GM12878 (cell line): ENCODE results near the gene FEN1. TPM values are rescaled to one million over a fixed set of nuclear protein-coding genes. Genes with fewer than 3 reads are reported as not detected.

Experiments
- ATAC-seq: fragments of 200-7000 bp; cut with Tn5 transposase; 3 replicates; pipeline ENCODE4 v1.9.1; 2020; ENCODE audit warnings: mild to moderate bottlenecking, moderate library complexity
- BruUV-seq: library from RNA; stranded (reverse); fragments of 400-500 nt; replicated peaks from 2 replicates; lab custom pipeline; 2021; lab: Mats Ljungman, UMichigan
- CTCF ChIA-PET: fragments of 300-600 bp; sonication (Branson Sonifier 250); formaldehyde crosslinking; extraction: SDS; loops from one replicate; lab custom pipeline; 2021; ENCODE audit warnings: inconsistent platforms; lab: Yijun Ruan, JAX
- POLR2A ChIA-PET: fragments of 350-600 bp; formaldehyde crosslinking; extraction: SDS; loops from one replicate; lab custom pipeline; 2021; ENCODE audit warnings: inconsistent platforms; lab: Charles Lee
- RAD21 ChIA-PET: fragments of 300-600 bp; sonication (Branson Sonifier 250); formaldehyde crosslinking; loops from one replicate; lab custom pipeline; 2023; ENCODE audit warnings: antibody characterized with exemption; ENCODE audit not compliant: unreplicated experiment; lab: Charles Lee
- SMC1A ChIA-PET: fragments of 300-600 bp; sonication (Branson Sonifier 250); formaldehyde crosslinking; loops from one replicate; lab custom pipeline; 2023; ENCODE audit not compliant: unreplicated experiment, uncharacterized antibody; lab: Charles Lee
- DNase-seq: peaks from one replicate; pipeline ENCODE4 v3.0.0-alpha.2; 2011; ENCODE audit warnings: low read depth, low spot score
- FAIRE-seq: peaks from 3 replicates; lab custom pipeline; 2011; peaks lifted over from hg19 to GRCh38; lab: Jason Lieb, UNC
- H2AFZ ChIP-seq: 2 replicates; pipeline ENCODE4 v1.6.0; 2011; ENCODE audit warnings: low read depth, low read length, control low read depth; ENCODE audit not compliant: control insufficient read depth
- H3K27ac ChIP-seq: 2 replicates; pipeline ENCODE4 v1.5.1; 2011; ENCODE audit warnings: control low read depth; ENCODE audit not compliant: control insufficient read depth, insufficient read depth
- H3K27me3 ChIP-seq, 2 experiments: replicated peaks in 1 of 2; 2 replicates each; pipeline versions ENCODE4 v1.6.0 to v1.6.1; 2011; ENCODE audit warnings: low read length in 1 of 2; ENCODE audit not compliant: control insufficient read depth in 2 of 2, insufficient read depth in 2 of 2
- H3K36me3 ChIP-seq, 2 experiments: 2 replicates each; pipeline ENCODE4 v1.5.1; 2011; ENCODE audit warnings: low read length in 1 of 2; ENCODE audit not compliant: control insufficient read depth in 2 of 2, insufficient read depth in 2 of 2
- H3K4me1 ChIP-seq: 2 replicates; pipeline ENCODE4 v1.6.1; 2011; ENCODE audit warnings: mild to moderate bottlenecking, low read length, moderate library complexity, mixed read lengths; ENCODE audit not compliant: control insufficient read depth, insufficient read depth
- H3K4me2 ChIP-seq: 2 replicates; pipeline ENCODE4 v1.6.0; 2011; ENCODE audit warnings: control low read depth; ENCODE audit not compliant: control insufficient read depth, insufficient read depth
- H3K4me3 ChIP-seq: fragments of 200-600 bp; sonication (generic); 2 replicates; pipeline ENCODE4 v1.5.1; 2016
- H3K79me2 ChIP-seq: 2 replicates; pipeline ENCODE4 v1.6.0; 2011; ENCODE audit warnings: low read length; ENCODE audit not compliant: control insufficient read depth, insufficient read depth
- H3K9ac ChIP-seq: 2 replicates; pipeline ENCODE4 v1.8.0; 2011; ENCODE audit warnings: low read length, control low read depth, mixed read lengths; ENCODE audit not compliant: control insufficient read depth, insufficient read depth
- H3K9me3 ChIP-seq: replicated peaks from 3 replicates; pipeline ENCODE4 v1.5.1; 2011; ENCODE audit warnings: mild to moderate bottlenecking, low read length; ENCODE audit not compliant: control insufficient read depth, insufficient read depth
- H4K20me1 ChIP-seq: 2 replicates; pipeline ENCODE4 v1.6.0; 2011; ENCODE audit not compliant: control insufficient read depth, insufficient read depth
- CHD2 ChIP-seq: IDR thresholded peaks from 2 replicates; pipeline ENCODE4 v1.6.1; 2011; ENCODE audit warnings: low read depth, low read length, improper control_type of control experiment, borderline replicate concordance
- DPF2 ChIP-seq: fragments of 450-650 bp; IDR thresholded peaks from 2 replicates; pipeline ENCODE4 v1.6.1; 2017; ENCODE audit warnings: mild to moderate bottlenecking
- ESRRA ChIP-seq: IDR thresholded peaks from 2 replicates; pipeline ENCODE4 v1.6.1; 2012; ENCODE audit warnings: mild to moderate bottlenecking, low read length, improper control_type of control experiment
- GATAD2B ChIP-seq: fragments of 450-650 bp; conservative IDR thresholded peaks from 2 replicates; pipeline ENCODE4 v1.6.1; 2017; ENCODE audit warnings: low read depth, mild to moderate bottlenecking, moderate library complexity
- IRF4 ChIP-seq: IDR thresholded peaks from 2 replicates; pipeline ENCODE4 v1.6.1; 2011; ENCODE audit warnings: low read depth, low read length
- NFXL1 ChIP-seq: fragments of 450-650 bp; IDR thresholded peaks from 2 replicates; pipeline ENCODE4 v1.6.1; 2017; ENCODE audit warnings: antibody characterized with exemption, mild to moderate bottlenecking, borderline replicate concordance
- RUNX3 ChIP-seq: IDR thresholded peaks from 2 replicates; pipeline ENCODE4 v1.6.1; 2012; ENCODE audit warnings: low read length, inconsistent platforms
- SREBF2 ChIP-seq: IDR thresholded peaks from 2 replicates; pipeline ENCODE4 v1.6.1; 2012; ENCODE audit warnings: mild to moderate bottlenecking, low read length
- YBX1 ChIP-seq: fragments of 450-650 bp; IDR thresholded peaks from 2 replicates; pipeline ENCODE4 v1.6.1; 2016; ENCODE audit warnings: antibody characterized with exemption
- ZBED1 ChIP-seq: IDR thresholded peaks from 2 replicates; pipeline ENCODE4 v1.6.1; 2016; ENCODE audit warnings: borderline replicate concordance
- ZNF622 ChIP-seq: fragments of 450-650 bp; IDR thresholded peaks from 2 replicates; pipeline ENCODE4 v1.6.1; 2017; ENCODE audit warnings: mild to moderate bottlenecking, inconsistent platforms
- WGBS: methylation state at CpG from one replicate; pipeline ENCODE4 v1.1.6; 2016; ENCODE audit warnings: low lambda C conversion rate; ENCODE audit not compliant: insufficient replicate concordance, insufficient coverage; ENCODE audit errors: missing lambda C conversion rate; 5-methylcytosine and 5-hydroxymethylcytosine counted together
- in situ Hi-C: fragments of 300-500 bp; cut with MboI; formaldehyde crosslinking; loops from 9 replicates; pipeline ENCODE4 v1.14.3; 2018; ENCODE audit warnings: mixed read lengths
- intact Hi-C: fragments of 100-400 bp; cut with micrococcal nuclease; formaldehyde crosslinking; loops from one replicate; pipeline ENCODE4 v1.14.2; 2022; ENCODE audit not compliant: unreplicated experiment
- polyA plus RNA-seq, 11 experiments: library from polyadenylated mRNA; depleted of rRNA in 4 of 11; unstranded in 6 of 11; stranded (reverse) in 5 of 11; fragments of >200 nt; fragmentation: Nextera tagmentation in 4 of 11; fragmentation: Illumina TruSeq in 1 of 11; extraction: Ambion mirVana in 4 of 11; extraction: Trizol in 1 of 11; gene quantifications; 1 replicate in 1 of 11; 2 replicates in 10 of 11; pipeline versions ENCODE4 v1.2.1 to v1.2.3, GENCODE V29; 2011 to 2016; ENCODE audit warnings: inconsistent platforms in 2 of 11, missing spikeins in 2 of 11, low read depth in 1 of 11
- total RNA-seq, 4 experiments: library from RNA; depleted of rRNA in 3 of 4; stranded (reverse); fragments of >200 nt in 3 of 4; fragmentation: Illumina TruSeq in 1 of 4; extraction: Trizol in 1 of 4; gene quantifications; 2 replicates each; pipeline versions ENCODE4 v1.2.1 to v1.2.3, GENCODE V29; 2013 to 2021
- TF ChIP-seq, protein P1 (sequence below): fragments of 450-650 bp; IDR thresholded peaks from 2 replicates; pipeline ENCODE4 v1.6.1; 2016; ENCODE audit warnings: mild to moderate bottlenecking, moderate library complexity, borderline replicate concordance
- TF ChIP-seq, protein P2 (sequence below): fragments of 450-650 bp; IDR thresholded peaks from 2 replicates; pipeline ENCODE4 v1.6.1; 2018; ENCODE audit warnings: mild to moderate bottlenecking, low read depth, moderate library complexity; ENCODE audit not compliant: partially characterized antibody
- TF ChIP-seq, protein P3 (sequence below): fragments of 450-650 bp; IDR thresholded peaks from 2 replicates; pipeline ENCODE4 v1.6.1; 2014; ENCODE audit warnings: mild to moderate bottlenecking
- TF ChIP-seq, protein P4 (sequence below): IDR thresholded peaks from 2 replicates; pipeline ENCODE4 v1.6.1; 2012; ENCODE audit warnings: low read depth, low read length, improper control_type of control experiment

Gene FEN1
- total and polyA plus RNA-seq, 10 of the 15 experiments (the other 5 are each of a cell fraction or from before 2014, with no cell fraction given) = 54.8 to 282 (median 125) TPM

DNA sequence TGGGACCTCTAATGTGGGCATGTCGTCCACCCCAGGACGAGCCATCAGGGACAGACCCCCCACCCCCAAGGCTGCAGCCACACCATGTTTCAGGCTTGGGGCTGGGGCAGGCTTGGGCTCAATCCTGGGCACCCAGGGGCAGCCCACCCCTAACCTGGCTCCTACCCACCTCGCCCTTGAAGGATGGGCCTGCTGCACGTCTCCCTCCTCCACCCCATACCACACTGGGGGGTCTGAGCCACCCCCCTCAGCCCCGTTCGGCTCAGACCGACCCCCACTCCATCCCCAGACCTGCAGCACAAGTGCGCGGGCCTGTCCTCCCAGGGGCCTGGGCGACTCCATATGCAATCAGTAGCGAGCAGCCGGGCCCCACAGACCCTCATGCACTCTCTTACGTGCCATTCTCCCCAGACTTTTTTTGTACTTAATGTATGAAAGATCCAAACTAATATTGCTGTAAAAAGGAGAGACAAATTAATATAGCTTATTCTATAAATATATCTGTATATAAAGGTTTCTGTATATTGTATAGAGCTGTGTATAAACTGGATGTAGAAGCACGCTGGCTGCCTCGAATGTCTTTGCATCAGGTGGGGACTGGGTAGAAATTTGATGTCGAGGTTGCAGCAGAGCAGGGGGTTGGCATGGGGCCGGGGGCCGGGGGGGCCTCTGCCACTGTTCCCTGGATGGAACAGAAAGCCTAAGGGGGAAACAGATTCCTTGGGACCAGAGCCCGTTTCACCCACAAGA is 46.1 kb upstream of the FEN1 start:
- no peak overlapping the region for H3K27ac ChIP-seq
- DNase-seq (no peak), ATAC-seq (no peak), FAIRE-seq (no peak)
- H3K9ac ChIP-seq = no peak overlapping the region
- no peak overlapping the region for H2AFZ ChIP-seq
- H3K4me2 ChIP-seq = no peak overlapping the region
- ChIA-PET RAD21 (interaction anchor here (1.2 to 2.2 kb wide), 6 partner anchors 19 to 50 kb away, joined by 4 to 26 read pairs (median 8); no protein-coding TSS in a partner anchor), SMC1A (interaction anchor here (1.0 to 6.5 kb wide), 6 partner anchors 43 to 335 kb away, joined by 3 to 91 read pairs (median 6); partner anchors contain the start of genes FEN1 and TMEM258), CTCF (interaction anchor here (0.9 to 7.0 kb wide), 15 partner anchors 9 to 361 kb away, joined by 3 to 200 read pairs (median 10); partner anchors contain the start of genes FEN1 and TMEM258), POLR2A (interaction anchor here (1.1 kb wide), 1 partner anchor 45 kb away, joined by 3 read pairs; no protein-coding TSS in a partner anchor)
- no TSS peak for BruUV-seq
- no peaks in the 10 kb centered on the region for H3K9me3 ChIP-seq
- in situ Hi-C loops = loop anchor here (5.0 kb wide), 1 partner anchor 36 kb away; no protein-coding TSS in a partner anchor
- no peaks in the 10 kb centered on the region for H4K20me1 ChIP-seq
- H3K4me1 ChIP-seq = no peaks in the 10 kb centered on the region; the same call in 1 of the 2 replicates
- no peaks in the 10 kb centered on the region for H3K79me2 ChIP-seq
- intact Hi-C loops = loop anchor here (1.0 to 5.0 kb wide), 2 partner anchors 30 to 361 kb away; no protein-coding TSS in a partner anchor
- H3K36me3 ChIP-seq = no peaks in the 10 kb centered on the region
- WGBS = 36% methylated on average over 18 of the region's 19 CpGs
- peaks cover 0 to 4% of the 10 kb centered on the region in 2 experiments; a peak in 1 of 4 replicates for H3K27me3 ChIP-seq
- no peak overlapping the region for H3K4me3 ChIP-seq
- no peak for TF ChIP-seq DPF2
- TF ChIP-seq, protein P1, sequence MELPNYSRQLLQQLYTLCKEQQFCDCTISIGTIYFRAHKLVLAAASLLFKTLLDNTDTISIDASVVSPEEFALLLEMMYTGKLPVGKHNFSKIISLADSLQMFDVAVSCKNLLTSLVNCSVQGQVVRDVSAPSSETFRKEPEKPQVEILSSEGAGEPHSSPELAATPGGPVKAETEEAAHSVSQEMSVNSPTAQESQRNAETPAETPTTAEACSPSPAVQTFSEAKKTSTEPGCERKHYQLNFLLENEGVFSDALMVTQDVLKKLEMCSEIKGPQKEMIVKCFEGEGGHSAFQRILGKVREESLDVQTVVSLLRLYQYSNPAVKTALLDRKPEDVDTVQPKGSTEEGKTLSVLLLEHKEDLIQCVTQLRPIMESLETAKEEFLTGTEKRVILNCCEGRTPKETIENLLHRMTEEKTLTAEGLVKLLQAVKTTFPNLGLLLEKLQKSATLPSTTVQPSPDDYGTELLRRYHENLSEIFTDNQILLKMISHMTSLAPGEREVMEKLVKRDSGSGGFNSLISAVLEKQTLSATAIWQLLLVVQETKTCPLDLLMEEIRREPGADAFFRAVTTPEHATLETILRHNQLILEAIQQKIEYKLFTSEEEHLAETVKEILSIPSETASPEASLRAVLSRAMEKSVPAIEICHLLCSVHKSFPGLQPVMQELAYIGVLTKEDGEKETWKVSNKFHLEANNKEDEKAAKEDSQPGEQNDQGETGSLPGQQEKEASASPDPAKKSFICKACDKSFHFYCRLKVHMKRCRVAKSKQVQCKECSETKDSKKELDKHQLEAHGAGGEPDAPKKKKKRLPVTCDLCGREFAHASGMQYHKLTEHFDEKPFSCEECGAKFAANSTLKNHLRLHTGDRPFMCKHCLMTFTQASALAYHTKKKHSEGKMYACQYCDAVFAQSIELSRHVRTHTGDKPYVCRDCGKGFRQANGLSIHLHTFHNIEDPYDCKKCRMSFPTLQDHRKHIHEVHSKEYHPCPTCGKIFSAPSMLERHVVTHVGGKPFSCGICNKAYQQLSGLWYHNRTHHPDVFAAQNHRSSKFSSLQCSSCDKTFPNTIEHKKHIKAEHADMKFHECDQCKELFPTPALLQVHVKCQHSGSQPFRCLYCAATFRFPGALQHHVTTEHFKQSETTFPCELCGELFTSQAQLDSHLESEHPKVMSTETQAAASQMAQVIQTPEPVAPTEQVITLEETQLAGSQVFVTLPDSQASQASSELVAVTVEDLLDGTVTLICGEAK = no peak
- TF ChIP-seq, protein P2, sequence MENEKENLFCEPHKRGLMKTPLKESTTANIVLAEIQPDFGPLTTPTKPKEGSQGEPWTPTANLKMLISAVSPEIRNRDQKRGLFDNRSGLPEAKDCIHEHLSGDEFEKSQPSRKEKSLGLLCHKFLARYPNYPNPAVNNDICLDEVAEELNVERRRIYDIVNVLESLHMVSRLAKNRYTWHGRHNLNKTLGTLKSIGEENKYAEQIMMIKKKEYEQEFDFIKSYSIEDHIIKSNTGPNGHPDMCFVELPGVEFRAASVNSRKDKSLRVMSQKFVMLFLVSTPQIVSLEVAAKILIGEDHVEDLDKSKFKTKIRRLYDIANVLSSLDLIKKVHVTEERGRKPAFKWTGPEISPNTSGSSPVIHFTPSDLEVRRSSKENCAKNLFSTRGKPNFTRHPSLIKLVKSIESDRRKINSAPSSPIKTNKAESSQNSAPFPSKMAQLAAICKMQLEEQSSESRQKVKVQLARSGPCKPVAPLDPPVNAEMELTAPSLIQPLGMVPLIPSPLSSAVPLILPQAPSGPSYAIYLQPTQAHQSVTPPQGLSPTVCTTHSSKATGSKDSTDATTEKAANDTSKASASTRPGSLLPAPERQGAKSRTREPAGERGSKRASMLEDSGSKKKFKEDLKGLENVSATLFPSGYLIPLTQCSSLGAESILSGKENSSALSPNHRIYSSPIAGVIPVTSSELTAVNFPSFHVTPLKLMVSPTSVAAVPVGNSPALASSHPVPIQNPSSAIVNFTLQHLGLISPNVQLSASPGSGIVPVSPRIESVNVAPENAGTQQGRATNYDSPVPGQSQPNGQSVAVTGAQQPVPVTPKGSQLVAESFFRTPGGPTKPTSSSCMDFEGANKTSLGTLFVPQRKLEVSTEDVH = no peak
- TF ChIP-seq ESRRA = no peak
- TF ChIP-seq YBX1 = no peak
- TF ChIP-seq CHD2 = no peak
- TF ChIP-seq ZBED1 = no peak
- TF ChIP-seq, protein P3, sequence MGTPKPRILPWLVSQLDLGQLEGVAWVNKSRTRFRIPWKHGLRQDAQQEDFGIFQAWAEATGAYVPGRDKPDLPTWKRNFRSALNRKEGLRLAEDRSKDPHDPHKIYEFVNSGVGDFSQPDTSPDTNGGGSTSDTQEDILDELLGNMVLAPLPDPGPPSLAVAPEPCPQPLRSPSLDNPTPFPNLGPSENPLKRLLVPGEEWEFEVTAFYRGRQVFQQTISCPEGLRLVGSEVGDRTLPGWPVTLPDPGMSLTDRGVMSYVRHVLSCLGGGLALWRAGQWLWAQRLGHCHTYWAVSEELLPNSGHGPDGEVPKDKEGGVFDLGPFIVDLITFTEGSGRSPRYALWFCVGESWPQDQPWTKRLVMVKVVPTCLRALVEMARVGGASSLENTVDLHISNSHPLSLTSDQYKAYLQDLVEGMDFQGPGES = no peak
- TF ChIP-seq, protein P4, sequence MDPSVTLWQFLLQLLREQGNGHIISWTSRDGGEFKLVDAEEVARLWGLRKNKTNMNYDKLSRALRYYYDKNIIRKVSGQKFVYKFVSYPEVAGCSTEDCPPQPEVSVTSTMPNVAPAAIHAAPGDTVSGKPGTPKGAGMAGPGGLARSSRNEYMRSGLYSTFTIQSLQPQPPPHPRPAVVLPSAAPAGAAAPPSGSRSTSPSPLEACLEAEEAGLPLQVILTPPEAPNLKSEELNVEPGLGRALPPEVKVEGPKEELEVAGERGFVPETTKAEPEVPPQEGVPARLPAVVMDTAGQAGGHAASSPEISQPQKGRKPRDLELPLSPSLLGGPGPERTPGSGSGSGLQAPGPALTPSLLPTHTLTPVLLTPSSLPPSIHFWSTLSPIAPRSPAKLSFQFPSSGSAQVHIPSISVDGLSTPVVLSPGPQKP = no peak
- no peak for TF ChIP-seq GATAD2B
- no peak for TF ChIP-seq IRF4
- no peak for TF ChIP-seq NFXL1
- TF ChIP-seq SREBF2 = no peak
- TF ChIP-seq ZNF622 = no peak
- TF ChIP-seq RUNX3 = no peak
